Measurements from ENCODE around the gene LAMA2.

- TF ChIP-seq POLR2A (IDR thresholded peaks at IDR 0.05) (no peak), CTCF (IDR thresholded peaks at IDR 0.05) (no peak)
Observed at GRCh38 chr6:129331450-129332138, 448.7 kb downstream of the LAMA2 start.

Data from breast epithelium (tissue), 3 donors.